Measurements from ENCODE around the gene POLDIP3. TPM values are rescaled to one million over a fixed set of nuclear protein-coding genes. Genes with fewer than 3 reads are reported as not detected.

Gene POLDIP3
- total RNA-seq, 6 experiments from 2014 or later = 17.1 to 22.6 (median 21.1) TPM

DNA sequence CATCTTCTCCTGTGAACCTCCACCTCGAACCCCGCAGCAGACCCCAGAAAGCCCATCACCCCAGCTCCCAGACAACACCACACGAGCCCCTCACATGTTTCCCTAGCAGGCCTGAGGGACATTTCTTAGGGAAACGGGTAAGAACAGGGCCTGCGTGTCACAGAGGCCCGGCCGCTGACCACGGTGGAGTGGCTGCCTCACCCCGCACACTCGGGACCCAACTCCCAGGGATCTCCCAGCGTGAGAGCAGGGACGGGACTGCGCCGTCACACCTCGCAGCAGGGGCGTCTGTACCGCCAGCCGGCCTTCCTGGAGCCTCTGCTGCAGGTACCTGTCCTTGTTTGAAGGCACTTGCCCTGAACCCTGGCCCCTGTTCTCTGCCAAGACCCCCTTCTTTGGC is 15.5 kb upstream of the POLDIP3 start:
- H3K9me3 ChIP-seq = no peaks in the 10 kb centered on the region
- H3K36me3 ChIP-seq = peaks cover 5 to 68% (median 43%) of the 10 kb centered on the region in 4 donors
- intact Hi-C loops (cut with DNase I) = no loop called here

DNA sequence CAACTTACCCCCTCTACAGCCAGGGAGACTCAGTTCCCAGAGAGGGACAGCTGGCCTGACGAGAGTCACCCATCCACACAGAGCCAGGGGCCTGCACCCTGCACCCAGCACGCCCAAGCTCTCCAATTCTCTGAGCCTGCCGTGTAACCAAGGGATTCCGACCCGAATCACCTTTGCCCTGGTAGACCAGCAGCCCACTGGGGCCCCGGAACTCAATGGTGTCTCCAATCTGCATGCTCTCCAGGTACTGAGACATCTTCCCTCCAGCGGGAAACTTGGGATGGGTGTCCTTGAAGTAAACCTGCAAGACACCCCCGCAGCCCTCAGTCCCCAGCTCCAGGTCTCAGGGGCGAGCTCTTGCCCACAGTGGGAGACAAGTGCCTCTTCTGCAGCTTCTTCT is 13.3 kb upstream of the POLDIP3 start:
- TF ChIP-seq, protein P1, sequence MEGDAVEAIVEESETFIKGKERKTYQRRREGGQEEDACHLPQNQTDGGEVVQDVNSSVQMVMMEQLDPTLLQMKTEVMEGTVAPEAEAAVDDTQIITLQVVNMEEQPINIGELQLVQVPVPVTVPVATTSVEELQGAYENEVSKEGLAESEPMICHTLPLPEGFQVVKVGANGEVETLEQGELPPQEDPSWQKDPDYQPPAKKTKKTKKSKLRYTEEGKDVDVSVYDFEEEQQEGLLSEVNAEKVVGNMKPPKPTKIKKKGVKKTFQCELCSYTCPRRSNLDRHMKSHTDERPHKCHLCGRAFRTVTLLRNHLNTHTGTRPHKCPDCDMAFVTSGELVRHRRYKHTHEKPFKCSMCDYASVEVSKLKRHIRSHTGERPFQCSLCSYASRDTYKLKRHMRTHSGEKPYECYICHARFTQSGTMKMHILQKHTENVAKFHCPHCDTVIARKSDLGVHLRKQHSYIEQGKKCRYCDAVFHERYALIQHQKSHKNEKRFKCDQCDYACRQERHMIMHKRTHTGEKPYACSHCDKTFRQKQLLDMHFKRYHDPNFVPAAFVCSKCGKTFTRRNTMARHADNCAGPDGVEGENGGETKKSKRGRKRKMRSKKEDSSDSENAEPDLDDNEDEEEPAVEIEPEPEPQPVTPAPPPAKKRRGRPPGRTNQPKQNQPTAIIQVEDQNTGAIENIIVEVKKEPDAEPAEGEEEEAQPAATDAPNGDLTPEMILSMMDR (IDR thresholded peaks at IDR 0.05) = no peak
- peaks cover 5 to 63% (median 43%) of the 10 kb centered on the region in 4 donors for H3K36me3 ChIP-seq

More for the DNA sequence above, 15.5 kb upstream of the POLDIP3 start:
- TF ChIP-seq, protein P1 (IDR thresholded peaks at IDR 0.05) = no peak
- no peak for TF ChIP-seq POLR2A (IDR thresholded peaks at IDR 0.05)
- DNase-seq = no peak
- Histone ChIP-seq H3K27me3 (no peaks in the 10 kb centered on the region), H3K4me1 (peaks cover 0 to 19% (median 1%) of the 10 kb centered on the region in 4 donors), H3K4me3 (no peak overlapping the region), H3K27ac (no peak overlapping the region)
- no CpG with 5 or more reads among the region's 18 CpGs for WGBS (ENCODE audit: insufficient coverage, low coverage, low lambda C conversion rate, missing lambda C conversion rate)
- ATAC-seq = no peak

DNA sequence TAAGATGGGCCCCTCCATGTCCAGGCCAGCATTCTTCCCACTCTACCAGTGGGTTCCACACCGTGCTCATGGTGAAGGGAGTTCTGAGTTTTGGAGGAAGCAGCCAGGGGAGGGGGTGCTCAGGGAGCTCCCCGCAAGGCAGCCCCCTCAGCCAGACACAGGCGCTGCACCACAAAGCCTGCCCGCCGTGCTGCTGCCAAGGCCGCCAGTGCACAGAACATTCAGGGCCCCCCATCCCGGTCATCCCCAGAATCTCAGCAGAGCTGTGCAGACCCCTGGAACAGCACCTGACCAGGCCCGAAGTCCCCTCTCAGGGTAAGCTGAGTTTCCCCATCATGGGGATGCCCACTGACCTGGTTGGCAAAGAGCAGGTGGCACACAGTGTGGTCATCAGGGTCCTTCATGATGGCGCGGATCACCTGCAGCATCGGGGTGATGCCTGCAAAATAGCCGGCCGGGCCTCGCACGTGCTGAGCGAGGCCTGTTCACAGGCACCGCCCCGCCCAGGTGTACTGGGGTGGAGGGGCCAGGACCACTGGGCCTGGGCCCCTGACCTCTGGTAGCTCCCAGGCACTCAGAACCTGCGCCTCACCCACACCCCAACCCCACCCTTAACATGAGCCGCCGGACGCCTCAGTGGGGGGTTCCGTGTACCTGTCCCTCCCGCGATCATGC is 12.4 kb upstream of the POLDIP3 start:
- no peaks in the 10 kb centered on the region for H3K9me3 ChIP-seq
- WGBS (ENCODE audit: insufficient coverage, low coverage, low lambda C conversion rate, missing lambda C conversion rate) = no CpG with 5 or more reads among the region's 25 CpGs
- intact Hi-C loops (cut with DNase I) = no loop called here
- ATAC-seq (no peak), DNase-seq (no peak)
- no peak overlapping the region for H3K4me3 ChIP-seq
- H3K4me1 ChIP-seq = peaks cover 0 to 24% (median 0%) of the 10 kb centered on the region in 4 donors
- H3K27me3 ChIP-seq = no peaks in the 10 kb centered on the region
- H3K27ac ChIP-seq = no peak overlapping the region
- H3K36me3 ChIP-seq = peaks cover 5 to 62% (median 41%) of the 10 kb centered on the region in 4 donors
- TF ChIP-seq, protein P1 (IDR thresholded peaks at IDR 0.05) = no peak
- no peak for TF ChIP-seq POLR2A (IDR thresholded peaks at IDR 0.05)

More for the DNA sequence above, 13.3 kb upstream of the POLDIP3 start:
- Histone ChIP-seq H3K4me3 (no peak overlapping the region), H3K27me3 (no peaks in the 10 kb centered on the region), H3K4me1 (peaks cover 0 to 32% (median 0%) of the 10 kb centered on the region in 4 donors), H3K9me3 (no peaks in the 10 kb centered on the region), H3K27ac (no peak overlapping the region)
- ATAC-seq (no peak), DNase-seq (no peak)
- no CpG with 5 or more reads among the region's 9 CpGs for WGBS (ENCODE audit: insufficient coverage, low coverage, low lambda C conversion rate, missing lambda C conversion rate)
- intact Hi-C loops (cut with DNase I) = no loop called here

DNA sequence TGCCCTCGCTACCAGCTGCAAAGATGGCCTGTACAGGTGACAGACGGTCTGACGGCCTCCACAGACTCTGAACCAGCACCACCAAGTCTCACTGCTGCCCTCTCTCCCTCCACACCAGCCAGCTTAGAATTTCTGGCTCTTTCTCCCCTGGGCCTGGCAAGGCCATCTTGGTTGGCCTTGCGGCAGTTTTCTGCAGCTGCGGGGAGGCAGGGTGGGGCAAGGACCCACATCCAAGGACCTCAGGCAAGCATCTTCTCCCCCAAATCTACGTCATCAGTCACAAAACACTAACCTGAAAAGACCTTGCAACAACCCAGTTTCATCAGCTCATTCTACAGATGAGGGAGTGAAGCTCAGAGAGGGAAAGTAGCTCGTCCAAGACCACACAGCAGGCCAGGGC is 11.7 kb upstream of the POLDIP3 start:
- Histone ChIP-seq H3K27me3 (no peaks in the 10 kb centered on the region), H3K36me3 (peaks cover 5 to 57% (median 38%) of the 10 kb centered on the region in 4 donors), H3K27ac (no peak overlapping the region), H3K4me1 (peaks cover 0 to 24% (median 0%) of the 10 kb centered on the region in 4 donors), H3K9me3 (no peaks in the 10 kb centered on the region), H3K4me3 (no peak overlapping the region)
- WGBS (ENCODE audit: insufficient coverage, low coverage, low lambda C conversion rate, missing lambda C conversion rate) = 88% methylated on average over 3 of the region's 7 CpGs
- TF ChIP-seq, protein P1 (IDR thresholded peaks at IDR 0.05) = no peak
- no peak for TF ChIP-seq POLR2A (IDR thresholded peaks at IDR 0.05)
- no peak for ATAC-seq
- no peak for DNase-seq
- intact Hi-C loops (cut with DNase I) = no loop called here
